ENCODE data around the gene HPS1.
"Not testable (repeated sequence)": the region's sequence is repeated elsewhere in the genome, so short reads cannot be mapped to it uniquely, and the experiment has no call there.

The HPS1 gene

GRCh38 chr10:98389398-98389797, 57.3 kb downstream of the HPS1 start:
- no peak for DNase-seq (ENCODE audit: low spot score)

GRCh38 chr10:98388101-98388655, 58.6 kb downstream of the HPS1 start:
- no peak for DNase-seq (ENCODE audit: low spot score)

- DNase-seq (ENCODE audit: low spot score), result no peak
Measured at GRCh38 chr10:98384531-98385133, 62.1 kb downstream of the HPS1 start.

- no peak for DNase-seq (ENCODE audit: low spot score)
Measured at GRCh38 chr10:98383869-98384268, 62.9 kb downstream of the HPS1 start.

- DNase-seq (ENCODE audit: low spot score), result not testable (repeated sequence)
Measured at GRCh38 chr10:98383134-98383667, 63.5 kb downstream of the HPS1 start.

- no peak for DNase-seq (ENCODE audit: low spot score)
Measured at GRCh38 chr10:98382691-98383101, 64.0 kb downstream of the HPS1 start.

GRCh38 chr10:98380493-98381339, 66.0 kb downstream of the HPS1 start:
- DNase-seq (ENCODE audit: low spot score), result no peak

- no peak for DNase-seq (ENCODE audit: low spot score)
Measured at GRCh38 chr10:98378722-98379121, 68.0 kb downstream of the HPS1 start.

- DNase-seq (ENCODE audit: low spot score), result no peak
Measured at GRCh38 chr10:98377536-98377935, 69.2 kb downstream of the HPS1 start.

- DNase-seq (ENCODE audit: low spot score), result no peak
Measured at GRCh38 chr10:98377001-98377400, 69.7 kb downstream of the HPS1 start.

GRCh38 chr10:98376485-98376884, 70.2 kb downstream of the HPS1 start:
- no peak for DNase-seq (ENCODE audit: low spot score)

- DNase-seq (ENCODE audit: low spot score), result no peak
Measured at GRCh38 chr10:98374217-98374985, 72.3 kb downstream of the HPS1 start.

- DNase-seq (ENCODE audit: low spot score), result no peak
Measured at GRCh38 chr10:98373260-98374040, 73.3 kb downstream of the HPS1 start.

- no peak for DNase-seq (ENCODE audit: low spot score)
Measured at GRCh38 chr10:98370831-98371820, 75.6 kb downstream of the HPS1 start.

GRCh38 chr10:98369801-98370200, 76.9 kb downstream of the HPS1 start:
- DNase-seq (ENCODE audit: low spot score), result no peak

- no peak for DNase-seq (ENCODE audit: low spot score)
Measured at GRCh38 chr10:98368644-98369043, 78.1 kb downstream of the HPS1 start.

- DNase-seq (ENCODE audit: low spot score), result no peak
Measured at GRCh38 chr10:98367604-98368451, 78.9 kb downstream of the HPS1 start.

Measured in D341Med (cell line).